Left ventricle myocardium superior (tissue), 1 donor: ENCODE results near the gene EIF5. TPM values are rescaled to one million over a fixed set of nuclear protein-coding genes. Genes with fewer than 3 reads are reported as not detected.

Experiments
- ATAC-seq: fragments of 200-7000 bp; cut with Tn5 transposase; one replicate; pipeline ENCODE4 v1.9.1; 2020; ENCODE audit warnings: mild to moderate bottlenecking, moderate library complexity
- DNase-seq: peaks from one replicate; pipeline ENCODE4 v3.0.0-alpha.2; 2020
- intact Hi-C: fragments of 100-400 bp; cut with micrococcal nuclease; formaldehyde crosslinking; loops from one replicate; pipeline ENCODE4 v1.11.0; 2022
- total RNA-seq: library from RNA; stranded (reverse); fragmentation: NEBNext Ultra II Directional; extraction: Animal tissue kit (Norgen Biotek cat#: 25700); gene quantifications from one replicate; pipeline ENCODE4 v1.2.1, GENCODE V29; 2021
- donor health status: DM: no; HTN: yes; CAD: no; lungs with severe emphysema.

EIF5 gene
- total RNA-seq, 1 donor from 2014 or later = 240 TPM

DNA sequence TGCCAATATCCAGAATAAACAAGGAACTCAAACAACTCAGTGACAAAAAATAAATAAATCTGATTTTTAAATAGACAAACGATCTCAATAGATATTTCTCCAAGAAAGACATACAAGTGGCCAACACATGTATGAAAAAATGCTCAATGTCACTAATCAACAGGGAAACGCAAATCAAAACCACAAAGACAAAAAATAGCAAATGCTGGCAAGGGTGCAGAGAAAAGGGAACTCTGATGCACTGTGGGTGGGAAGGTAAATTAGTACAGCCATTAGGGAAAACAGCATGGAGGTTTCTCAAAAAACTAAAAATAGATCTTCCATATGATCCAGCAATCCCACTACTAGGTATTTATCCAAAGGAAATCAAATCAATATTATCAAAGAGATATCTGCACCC is 3.5 kb upstream of the EIF5 start:
- intact Hi-C loops = no loop called here
- DNase-seq (no peak), ATAC-seq (no peak)

DNA sequence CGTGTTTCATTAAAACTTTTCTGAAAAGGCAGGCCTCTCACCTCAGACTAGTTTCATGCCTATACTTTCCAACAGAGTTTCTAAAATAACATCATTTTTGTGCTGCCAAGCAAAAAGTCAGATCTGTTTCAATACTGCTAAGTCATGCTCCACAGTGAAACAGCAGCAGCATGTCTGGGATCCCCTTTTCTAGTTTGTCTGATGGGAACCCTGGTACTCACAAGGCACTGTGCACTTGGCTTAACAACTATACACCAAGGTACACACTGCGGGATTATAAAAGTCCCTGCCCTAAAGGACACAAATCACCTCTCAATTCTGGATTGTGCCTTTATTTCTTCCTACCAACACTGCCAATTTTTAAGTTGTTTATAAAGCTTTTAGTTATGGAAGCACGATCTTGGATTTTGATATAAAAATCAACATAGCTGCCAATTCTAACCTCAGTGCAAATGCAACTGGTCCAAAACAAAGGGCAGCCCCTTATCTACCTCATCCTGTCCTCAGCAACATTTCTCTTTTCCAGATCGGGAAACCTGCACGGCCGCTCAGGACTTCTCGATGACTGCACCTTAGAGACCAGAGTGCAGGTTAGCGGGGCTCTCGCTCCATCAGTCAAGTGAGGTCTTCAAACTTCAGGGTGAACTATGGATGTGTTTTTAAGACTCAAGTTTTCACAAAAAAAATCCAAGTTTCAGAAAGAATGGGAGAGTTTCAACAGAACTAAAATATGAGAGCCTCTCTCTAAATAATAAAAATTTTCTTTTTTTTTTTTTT is 1.7 kb upstream of the EIF5 start:
- DNase-seq (no peak), ATAC-seq (no peak)
- intact Hi-C loops = no loop called here

DNA sequence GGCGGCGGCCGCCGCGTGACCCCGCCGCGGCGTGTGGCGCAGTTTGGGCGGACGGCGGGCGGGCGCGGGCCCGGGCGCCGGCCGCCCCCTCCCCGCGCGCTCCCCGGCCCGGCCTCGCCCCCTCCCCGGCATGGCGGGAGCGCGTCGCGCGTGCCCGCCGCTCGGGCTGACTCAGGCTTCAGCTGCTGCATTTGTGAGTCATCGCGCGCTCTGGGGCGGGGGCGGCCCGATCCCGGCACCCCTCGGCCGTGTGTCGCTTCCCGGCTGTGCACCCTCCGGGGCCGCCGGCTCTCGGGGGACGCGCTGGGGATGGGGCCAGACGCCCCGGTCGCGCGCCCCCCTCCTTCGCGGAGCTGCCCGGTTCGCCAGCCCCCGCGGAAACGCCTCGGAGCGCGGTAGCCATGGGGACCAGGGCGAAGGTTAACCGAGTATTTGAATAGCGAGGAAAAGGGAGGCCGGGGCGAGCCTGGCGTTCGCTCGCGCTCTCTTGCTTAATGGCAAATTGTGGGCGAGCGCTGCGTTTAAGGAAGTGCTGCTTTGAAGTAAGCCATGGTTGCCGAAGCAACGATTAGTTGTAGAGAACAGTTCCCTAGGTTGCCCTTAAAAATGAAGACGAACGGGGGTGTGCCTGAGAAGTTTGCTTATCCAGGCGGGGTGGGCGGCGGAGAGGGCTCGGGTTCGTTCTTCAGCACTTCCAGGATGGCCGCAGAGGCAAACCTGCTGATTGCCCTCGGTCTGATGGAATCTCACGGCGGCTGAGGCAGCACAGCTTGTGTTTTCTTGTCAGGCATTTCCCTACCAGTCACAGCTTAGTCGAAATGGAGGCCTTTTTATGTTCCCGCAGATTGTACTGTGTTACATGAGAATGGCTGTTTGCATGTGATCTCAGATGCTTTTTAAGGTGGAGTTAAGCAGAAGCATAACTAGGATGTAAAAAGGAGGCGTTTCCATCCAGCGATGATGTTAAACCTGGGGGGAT is 896 bp downstream of the EIF5 start:
- DNase-seq (peak; percentile 75), ATAC-seq (peak; percentile 35)
- intact Hi-C loops = no loop called here

DNA sequence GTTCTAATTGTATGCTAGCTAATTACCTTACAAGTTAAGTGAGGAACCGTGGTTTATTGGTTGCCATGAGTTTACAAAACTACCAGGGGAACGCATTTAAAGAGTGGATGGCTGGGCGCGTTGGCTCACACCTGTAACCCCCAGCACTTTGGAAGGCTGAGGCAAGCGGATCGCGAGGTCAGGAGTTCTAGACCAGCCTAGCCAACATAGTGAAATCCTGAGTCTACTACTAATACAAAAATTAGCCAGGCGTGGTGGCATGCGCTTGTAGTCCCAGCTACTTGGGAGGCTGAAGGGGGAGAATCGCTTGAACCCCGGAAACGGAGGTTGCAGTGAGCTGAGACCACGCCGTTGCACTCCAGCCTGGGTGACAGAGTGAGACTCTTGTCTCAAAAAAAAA is 2.2 kb downstream of the EIF5 start:
- intact Hi-C loops = no loop called here
- no peak for DNase-seq
- no peak for ATAC-seq

DNA sequence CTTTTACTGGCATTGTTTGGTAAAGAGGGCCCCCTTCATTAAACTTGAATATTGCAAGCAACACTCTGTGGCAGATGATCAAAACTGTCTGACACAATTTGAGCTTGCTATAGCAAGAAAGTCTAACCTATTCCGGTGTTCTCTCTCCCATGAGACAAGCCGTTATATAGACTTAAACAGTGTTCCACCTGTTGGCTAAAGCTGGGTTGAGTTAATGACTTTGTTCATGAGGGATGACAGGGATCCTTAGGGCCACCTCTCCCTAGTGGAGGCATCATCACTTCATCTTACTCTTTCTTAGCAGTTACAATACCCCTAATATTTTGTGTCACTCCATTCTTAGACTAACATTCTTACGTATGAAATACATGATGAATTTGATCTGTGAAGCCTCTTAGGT is 3.8 kb downstream of the EIF5 start:
- DNase-seq (no peak), ATAC-seq (no peak)
- intact Hi-C loops = no loop called here

DNA sequence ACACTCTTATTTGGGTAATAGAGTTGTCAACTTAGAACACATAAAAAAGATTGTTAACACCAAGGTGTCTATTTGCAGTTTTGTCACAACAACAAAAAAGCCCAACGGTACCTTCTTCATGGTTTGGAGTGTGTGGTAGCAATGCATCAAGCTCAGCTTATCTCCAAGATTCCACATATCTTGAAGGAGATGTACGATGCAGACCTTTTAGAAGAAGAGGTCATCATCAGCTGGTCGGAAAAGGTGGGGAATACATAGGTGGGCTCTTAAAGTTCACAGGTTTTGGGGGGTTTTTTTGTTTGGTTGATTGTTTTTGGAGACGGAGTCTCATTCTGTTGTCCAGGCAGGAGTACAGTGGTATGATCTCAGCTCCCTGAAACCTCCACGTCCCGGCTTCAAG is 5.5 kb downstream of the EIF5 start:
- DNase-seq (no peak), ATAC-seq (no peak)
- intact Hi-C loops = no loop called here

DNA sequence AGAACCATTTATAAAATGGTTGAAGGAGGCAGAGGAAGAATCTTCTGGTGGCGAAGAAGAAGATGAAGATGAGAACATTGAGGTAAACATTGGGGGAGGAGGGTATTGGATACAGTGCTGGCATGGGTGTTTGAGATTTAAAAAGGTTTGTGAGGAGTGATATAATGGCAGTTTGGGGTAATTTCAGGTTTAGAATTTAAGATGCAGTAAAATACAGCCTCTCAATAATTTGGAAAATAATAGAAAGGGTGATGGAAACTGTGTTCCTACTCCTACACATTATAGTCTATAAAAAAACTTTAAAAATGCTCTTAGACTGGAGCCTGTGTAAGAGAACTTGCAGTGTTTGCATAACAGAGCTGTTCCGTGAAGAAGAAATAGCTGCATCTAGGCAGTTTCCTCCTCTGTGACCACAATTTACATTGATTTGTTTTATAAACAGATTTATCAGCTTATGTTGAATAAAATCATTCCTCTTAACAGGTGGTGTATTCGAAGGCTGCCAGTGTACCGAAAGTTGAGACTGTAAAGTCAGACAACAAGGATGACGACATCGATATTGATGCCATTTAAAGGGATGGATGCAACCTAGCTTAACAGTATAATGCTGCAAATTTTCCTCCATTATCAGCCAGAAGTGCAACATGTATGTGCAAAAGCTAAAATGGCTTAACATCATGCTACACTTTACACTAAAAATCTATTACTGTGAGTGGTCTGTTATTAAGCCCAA is 6.6 kb downstream of the EIF5 start:
- no peak for DNase-seq
- no peak for ATAC-seq
- intact Hi-C loops = no loop called here

DNA sequence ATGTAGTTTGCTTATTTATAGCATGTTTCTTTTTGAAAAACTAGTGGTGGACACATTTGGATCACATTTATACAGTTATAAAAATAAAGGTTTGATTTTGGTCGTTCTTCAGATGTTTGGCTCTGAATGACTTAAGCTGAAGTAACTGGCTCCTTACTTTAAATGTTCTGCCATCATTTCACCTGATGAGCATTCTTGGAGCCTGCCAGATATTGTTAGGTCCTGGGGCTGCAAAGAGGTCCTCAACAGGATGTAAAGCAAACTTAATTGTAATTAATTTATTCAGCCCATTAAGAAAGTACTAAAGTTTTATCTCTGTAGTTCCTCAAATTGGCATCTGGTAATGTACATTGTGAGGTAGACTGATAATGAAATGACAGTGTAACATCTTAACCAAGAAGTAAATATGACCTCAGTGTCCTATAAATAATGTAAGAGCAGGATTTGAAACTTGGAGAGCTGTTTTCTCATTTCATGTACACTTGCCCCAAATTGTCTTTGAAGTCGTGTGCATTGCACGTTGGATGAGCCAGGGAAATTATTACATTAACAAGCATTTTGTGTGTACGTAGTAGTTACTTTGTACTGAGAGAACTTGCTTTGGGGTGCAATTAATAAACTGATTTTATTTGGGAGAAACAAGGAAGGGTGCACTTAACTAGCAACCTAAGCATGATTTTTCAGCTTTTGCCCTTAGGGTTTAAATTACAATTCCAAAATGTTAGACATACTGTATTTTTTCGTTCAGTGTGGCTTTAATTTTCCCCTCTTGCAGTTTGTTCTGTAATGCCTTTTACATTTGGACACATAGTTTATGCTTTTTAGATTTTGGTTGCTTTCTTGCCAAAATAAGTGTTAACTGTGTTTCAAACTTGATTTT is 7.5 kb downstream of the EIF5 start:
- intact Hi-C loops = no loop called here
- DNase-seq (no peak), ATAC-seq (no peak)

DNA sequence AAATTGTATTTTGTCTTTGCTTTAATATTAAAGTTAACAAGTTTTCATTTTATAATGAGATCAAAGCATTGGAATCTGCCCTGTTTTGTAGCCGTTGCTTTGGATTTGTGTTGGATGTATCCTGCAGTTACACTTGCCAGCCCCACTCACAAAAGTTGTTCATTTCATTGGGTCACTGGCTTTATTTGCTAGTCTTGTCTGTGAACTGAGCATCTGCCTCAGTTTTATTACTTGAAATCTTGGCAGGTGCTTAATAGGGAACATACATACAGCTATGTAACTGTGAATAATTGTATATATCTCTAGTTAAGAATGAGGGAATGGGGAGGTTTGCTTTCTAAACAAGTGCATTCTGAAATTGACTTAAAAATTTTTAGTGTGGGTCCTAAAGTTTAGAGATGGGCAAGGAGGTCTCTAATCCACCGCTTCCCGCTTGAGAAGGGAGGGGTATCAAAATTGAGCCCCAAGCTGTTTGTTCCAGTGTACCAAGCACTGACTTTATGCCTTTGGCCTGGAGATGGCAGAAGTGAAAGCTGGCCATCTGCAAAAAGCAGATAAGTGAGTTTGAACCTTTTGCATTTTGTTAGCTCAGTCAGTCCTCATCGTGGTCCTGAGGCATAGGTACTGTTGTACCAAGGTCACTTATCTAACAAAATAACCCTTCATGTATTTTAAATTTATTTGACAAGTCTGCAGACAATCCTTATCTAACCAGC is 9.3 kb downstream of the EIF5 start:
- no peak for DNase-seq
- intact Hi-C loops = no loop called here

DNA sequence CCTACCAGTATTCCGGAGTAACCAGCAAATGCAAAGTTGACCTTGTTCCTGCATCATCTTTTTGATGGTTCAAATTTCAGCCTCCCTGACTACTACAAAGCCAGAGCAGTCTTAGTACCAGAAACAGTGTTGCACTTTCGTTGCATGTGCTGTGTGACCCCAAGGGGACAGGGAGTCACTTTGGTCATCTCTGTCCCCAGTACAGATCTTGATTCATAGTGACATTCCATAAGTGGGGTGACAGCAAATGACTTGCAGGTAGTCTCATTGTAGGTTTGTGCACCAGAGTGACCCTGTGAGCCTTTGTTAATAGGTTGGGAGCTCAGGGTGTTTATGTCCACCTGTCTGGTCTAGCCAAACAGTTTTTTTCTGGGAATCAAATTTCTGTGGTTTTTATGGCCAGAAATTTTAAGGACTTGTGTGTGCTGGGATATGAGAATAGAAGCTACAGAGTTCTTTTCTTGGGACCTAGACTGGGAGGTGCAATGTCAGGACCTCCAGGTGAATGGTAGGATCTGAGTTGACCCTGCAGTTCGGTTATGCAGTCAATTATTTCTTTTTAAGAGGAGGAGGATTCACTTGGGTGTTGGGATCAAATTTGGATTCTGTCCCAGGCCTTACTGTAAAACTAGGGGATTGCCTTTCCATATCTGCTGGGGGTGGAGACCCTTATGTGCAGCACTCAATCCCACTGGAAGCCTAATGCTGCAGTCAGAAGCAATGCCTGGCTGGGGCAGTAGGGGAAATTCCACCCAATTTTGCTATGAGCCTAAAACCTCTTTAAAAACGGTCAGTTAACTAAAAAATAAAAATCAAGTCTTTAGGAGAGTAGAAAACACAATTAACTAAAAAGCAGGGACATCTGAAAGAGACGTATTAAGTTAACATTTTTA is 10.1 kb downstream of the EIF5 start:
- ATAC-seq (no peak), DNase-seq (no peak)
- intact Hi-C loops = no loop called here

More for the DNA sequence above, 9.3 kb downstream of the EIF5 start:
- no peak for ATAC-seq

DNA sequence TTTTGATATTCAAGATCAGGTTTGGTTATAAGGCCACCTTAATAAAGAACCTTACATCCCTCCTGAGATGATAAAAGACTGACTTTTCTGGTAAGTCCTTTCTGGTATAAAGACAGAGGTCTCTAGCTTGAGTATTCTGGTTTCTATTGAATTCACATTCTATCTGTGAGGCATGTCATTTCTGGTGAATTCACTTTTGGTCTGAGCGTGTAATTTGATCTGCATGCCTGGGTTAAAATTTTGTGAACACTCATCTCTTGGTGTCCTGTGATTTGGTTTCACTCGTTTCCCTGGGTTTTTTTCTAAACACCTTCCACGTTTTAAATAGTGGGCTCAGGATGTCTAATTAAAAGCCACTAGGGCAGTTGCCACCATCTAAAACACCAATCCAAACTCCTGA is 12.2 kb downstream of the EIF5 start:
- no peak for ATAC-seq
- intact Hi-C loops = no loop called here
- DNase-seq = no peak

DNA sequence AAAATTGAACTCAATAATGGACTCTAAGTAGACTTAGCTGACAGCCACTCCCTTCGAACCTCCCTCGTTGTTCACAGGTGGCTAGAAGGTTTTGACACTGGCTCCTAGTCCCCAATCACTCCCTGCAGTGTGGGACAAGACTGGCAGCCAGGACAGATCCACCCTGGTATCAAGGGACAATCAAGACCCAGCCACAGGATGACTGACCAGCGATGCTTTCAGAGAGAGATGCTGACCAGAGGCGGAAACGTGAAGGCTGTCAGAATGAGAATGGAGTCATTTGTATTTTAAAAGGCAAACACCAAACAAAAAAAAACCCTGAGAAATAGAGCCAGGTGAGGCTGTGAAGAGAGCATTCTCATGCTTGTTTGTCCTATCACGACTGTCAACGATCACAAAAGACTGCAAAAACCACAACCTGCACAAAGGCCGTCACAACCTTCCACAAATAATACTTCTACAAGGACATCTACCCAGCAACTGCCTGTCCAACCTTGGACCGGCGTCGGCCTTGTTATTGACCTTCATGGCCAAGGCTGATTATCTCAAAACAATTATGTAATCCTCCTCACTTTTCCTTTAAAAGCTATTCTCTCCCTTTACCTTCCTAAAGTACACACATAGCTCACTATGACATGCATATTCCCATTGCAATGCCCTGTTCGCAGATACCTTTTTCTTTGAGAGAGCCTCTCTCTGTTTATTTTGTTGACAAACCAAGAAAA is 13.2 kb downstream of the EIF5 start:
- ATAC-seq (no peak), DNase-seq (peak; percentile 38)
- intact Hi-C loops = no loop called here

DNA sequence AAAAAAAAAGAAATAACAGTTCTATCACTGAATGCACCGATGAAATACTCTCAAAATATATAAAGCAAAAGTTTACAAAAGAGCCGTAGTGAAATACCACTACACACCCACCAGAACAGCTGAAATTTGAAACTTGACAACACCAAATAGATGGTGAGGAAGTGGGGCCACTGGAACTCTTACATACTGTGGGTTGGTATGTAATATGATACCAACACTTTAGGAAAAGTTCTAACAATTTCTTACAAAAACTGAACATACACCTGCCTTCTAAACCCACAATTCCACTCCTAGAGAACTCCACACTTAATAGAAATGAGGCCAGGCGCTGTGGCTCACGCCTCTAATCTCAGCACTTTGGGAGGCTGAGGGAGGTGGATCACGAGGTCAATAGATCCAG is 14.1 kb downstream of the EIF5 start:
- no peak for DNase-seq
- intact Hi-C loops = no loop called here
- no peak for ATAC-seq

DNA sequence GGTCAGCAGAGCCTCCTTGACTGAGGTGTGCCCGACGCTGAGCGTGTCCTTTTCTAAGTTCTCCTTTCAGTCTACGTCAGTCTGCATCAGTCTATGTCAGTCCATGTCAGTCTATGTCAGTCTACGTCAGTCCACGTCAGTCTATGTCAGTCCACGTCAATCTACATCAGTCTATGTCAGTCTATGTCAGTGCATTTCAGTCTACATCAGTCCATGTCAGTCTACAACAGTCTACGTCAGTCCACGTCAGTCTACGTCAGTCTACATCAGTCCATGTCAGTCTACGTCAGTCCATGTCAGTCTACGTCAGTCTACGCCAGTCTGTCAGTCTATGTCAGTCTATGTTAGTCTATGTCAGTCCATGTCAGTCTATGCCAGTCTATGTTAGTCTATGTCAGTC is 15.9 kb downstream of the EIF5 start:
- DNase-seq (no peak), ATAC-seq (no peak)
- intact Hi-C loops = no loop called here

DNA sequence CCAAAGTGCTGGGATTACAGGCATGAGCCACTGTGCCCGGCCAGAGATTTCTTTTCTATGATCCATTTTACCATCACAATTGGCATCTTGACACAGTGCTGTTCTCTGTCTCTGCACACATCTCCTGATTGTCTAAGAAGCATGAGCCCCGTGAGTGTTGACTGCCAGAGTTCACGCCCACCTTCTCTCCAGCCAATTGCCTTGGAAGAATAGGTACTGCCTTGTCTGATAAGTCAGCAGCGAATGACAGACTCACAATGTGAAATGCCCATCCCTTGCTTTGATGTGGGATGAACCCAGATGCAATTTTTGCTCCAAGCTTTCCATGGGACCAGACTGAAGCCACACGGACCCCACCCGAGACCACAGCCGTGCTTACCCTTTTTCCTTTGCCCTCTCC is 19.3 kb downstream of the EIF5 start:
- DNase-seq (no peak), ATAC-seq (no peak)
- intact Hi-C loops = no loop called here

DNA sequence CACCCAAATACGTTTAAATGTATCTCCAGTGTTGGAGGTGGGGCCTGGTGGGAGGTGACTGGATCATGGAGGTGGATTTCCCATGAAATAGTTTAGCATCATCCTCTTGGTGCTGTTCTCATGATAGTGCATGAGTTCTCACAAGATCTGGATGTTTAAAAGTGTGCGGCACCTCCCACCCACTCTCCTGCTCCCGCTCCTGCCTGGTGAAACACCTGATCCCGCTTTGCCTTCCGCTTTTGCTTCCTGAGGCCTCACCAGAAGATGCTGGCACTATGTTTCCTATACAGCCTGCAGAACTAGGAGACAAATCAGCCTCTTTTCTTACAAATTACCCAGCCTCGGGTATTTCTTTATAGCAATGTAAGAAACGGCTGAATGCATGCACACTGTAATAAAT is 20.1 kb downstream of the EIF5 start:
- DNase-seq = no peak
- ATAC-seq = no peak
- intact Hi-C loops = no loop called here
